HL-60 (cell line): ENCODE data around the gene BAIAP2L1.

Source experiments
- GABPA ChIP-seq: IDR thresholded peaks from 2 replicates; pipeline ENCODE4 v1.6.1; 2012; ENCODE audit warnings: low read depth
- POLR2AphosphoS5 ChIP-seq: IDR thresholded peaks from 2 replicates; pipeline ENCODE4 v1.6.1; 2012; ENCODE audit warnings: low read depth
- SPI1 ChIP-seq: IDR thresholded peaks from 2 replicates; pipeline ENCODE4 v1.6.1; 2012; ENCODE audit warnings: low read depth, mild to moderate bottlenecking, borderline replicate concordance
- TF ChIP-seq, protein P1 (sequence below): IDR thresholded peaks from one replicate; pipeline ENCODE4 v1.5.1; 2011; ENCODE audit warnings: low read length, control low read depth, inconsistent platforms; ENCODE audit not compliant: insufficient read depth
- TF ChIP-seq, protein P2 (sequence below): IDR thresholded peaks from 2 replicates; pipeline ENCODE4 v1.6.1; 2012; ENCODE audit warnings: low read depth; ENCODE audit not compliant: insufficient replicate concordance

DNA sequence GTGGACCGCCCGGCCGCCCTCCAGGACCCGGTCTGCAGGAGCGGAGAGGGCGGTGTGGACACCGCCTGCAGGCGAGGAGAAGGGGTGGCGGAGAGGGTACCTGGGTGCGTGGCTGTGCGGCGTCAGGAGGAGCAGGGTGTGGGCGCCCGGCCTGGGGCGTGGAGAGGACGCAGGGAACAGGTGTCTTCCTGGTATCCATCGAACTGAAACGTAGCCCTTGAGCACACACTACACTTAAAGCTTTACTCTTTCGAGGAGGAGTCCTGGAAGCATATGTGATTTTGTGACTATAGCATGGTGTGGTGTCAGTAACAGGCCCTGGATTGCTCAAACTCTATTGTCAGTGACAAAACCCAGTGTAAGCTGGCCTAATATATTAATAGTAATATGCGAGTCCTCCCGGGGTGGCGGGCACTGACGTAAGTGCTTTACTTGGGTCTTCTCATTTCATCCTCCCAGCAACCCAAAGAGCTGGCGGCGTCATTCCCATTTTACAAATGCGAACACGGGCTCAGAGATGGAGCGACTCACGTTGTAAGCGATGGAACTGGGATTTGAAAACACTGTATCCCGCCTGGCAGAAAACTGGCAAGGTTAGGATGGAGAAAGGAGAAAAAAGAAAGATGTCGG is 148.3 kb downstream of the BAIAP2L1 start:
- TF ChIP-seq, protein P1, sequence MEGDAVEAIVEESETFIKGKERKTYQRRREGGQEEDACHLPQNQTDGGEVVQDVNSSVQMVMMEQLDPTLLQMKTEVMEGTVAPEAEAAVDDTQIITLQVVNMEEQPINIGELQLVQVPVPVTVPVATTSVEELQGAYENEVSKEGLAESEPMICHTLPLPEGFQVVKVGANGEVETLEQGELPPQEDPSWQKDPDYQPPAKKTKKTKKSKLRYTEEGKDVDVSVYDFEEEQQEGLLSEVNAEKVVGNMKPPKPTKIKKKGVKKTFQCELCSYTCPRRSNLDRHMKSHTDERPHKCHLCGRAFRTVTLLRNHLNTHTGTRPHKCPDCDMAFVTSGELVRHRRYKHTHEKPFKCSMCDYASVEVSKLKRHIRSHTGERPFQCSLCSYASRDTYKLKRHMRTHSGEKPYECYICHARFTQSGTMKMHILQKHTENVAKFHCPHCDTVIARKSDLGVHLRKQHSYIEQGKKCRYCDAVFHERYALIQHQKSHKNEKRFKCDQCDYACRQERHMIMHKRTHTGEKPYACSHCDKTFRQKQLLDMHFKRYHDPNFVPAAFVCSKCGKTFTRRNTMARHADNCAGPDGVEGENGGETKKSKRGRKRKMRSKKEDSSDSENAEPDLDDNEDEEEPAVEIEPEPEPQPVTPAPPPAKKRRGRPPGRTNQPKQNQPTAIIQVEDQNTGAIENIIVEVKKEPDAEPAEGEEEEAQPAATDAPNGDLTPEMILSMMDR = no peak
- TF ChIP-seq POLR2AphosphoS5 (no peak), GABPA (no peak), SPI1 (no peak)
- TF ChIP-seq, protein P2, sequence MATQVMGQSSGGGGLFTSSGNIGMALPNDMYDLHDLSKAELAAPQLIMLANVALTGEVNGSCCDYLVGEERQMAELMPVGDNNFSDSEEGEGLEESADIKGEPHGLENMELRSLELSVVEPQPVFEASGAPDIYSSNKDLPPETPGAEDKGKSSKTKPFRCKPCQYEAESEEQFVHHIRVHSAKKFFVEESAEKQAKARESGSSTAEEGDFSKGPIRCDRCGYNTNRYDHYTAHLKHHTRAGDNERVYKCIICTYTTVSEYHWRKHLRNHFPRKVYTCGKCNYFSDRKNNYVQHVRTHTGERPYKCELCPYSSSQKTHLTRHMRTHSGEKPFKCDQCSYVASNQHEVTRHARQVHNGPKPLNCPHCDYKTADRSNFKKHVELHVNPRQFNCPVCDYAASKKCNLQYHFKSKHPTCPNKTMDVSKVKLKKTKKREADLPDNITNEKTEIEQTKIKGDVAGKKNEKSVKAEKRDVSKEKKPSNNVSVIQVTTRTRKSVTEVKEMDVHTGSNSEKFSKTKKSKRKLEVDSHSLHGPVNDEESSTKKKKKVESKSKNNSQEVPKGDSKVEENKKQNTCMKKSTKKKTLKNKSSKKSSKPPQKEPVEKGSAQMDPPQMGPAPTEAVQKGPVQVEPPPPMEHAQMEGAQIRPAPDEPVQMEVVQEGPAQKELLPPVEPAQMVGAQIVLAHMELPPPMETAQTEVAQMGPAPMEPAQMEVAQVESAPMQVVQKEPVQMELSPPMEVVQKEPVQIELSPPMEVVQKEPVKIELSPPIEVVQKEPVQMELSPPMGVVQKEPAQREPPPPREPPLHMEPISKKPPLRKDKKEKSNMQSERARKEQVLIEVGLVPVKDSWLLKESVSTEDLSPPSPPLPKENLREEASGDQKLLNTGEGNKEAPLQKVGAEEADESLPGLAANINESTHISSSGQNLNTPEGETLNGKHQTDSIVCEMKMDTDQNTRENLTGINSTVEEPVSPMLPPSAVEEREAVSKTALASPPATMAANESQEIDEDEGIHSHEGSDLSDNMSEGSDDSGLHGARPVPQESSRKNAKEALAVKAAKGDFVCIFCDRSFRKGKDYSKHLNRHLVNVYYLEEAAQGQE = no peak
